ENCODE measurements around the gene ANP32E.

The ANP32E gene

DNA sequence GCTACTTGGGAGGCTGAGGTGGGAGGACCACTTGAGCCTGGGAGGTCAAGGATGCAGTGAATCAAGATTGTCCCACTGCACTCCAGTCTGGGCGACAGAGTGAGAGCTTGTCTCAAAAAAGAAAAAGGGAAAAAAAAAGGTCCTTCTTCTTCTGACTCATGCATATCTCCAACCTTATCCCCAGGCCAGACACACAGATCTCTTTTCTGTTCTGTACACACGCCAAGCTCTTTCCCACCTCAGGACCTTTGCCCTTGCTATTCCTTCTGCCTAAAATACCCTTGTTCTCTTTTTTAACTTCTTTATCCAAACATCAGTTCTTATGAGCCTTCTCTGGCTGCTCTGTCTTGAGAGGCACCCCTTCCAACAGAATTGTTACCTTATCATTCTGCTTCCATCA, 64.1 kb downstream of the ANP32E start (continued):
- TF ChIP-seq, protein P1, sequence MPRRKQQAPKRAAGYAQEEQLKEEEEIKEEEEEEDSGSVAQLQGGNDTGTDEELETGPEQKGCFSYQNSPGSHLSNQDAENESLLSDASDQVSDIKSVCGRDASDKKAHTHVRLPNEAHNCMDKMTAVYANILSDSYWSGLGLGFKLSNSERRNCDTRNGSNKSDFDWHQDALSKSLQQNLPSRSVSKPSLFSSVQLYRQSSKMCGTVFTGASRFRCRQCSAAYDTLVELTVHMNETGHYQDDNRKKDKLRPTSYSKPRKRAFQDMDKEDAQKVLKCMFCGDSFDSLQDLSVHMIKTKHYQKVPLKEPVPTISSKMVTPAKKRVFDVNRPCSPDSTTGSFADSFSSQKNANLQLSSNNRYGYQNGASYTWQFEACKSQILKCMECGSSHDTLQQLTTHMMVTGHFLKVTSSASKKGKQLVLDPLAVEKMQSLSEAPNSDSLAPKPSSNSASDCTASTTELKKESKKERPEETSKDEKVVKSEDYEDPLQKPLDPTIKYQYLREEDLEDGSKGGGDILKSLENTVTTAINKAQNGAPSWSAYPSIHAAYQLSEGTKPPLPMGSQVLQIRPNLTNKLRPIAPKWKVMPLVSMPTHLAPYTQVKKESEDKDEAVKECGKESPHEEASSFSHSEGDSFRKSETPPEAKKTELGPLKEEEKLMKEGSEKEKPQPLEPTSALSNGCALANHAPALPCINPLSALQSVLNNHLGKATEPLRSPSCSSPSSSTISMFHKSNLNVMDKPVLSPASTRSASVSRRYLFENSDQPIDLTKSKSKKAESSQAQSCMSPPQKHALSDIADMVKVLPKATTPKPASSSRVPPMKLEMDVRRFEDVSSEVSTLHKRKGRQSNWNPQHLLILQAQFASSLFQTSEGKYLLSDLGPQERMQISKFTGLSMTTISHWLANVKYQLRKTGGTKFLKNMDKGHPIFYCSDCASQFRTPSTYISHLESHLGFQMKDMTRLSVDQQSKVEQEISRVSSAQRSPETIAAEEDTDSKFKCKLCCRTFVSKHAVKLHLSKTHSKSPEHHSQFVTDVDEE (CRISPR knock-in tag; IDR thresholded peaks at IDR 0.05) = no peak
- TF ChIP-seq, protein P2, sequence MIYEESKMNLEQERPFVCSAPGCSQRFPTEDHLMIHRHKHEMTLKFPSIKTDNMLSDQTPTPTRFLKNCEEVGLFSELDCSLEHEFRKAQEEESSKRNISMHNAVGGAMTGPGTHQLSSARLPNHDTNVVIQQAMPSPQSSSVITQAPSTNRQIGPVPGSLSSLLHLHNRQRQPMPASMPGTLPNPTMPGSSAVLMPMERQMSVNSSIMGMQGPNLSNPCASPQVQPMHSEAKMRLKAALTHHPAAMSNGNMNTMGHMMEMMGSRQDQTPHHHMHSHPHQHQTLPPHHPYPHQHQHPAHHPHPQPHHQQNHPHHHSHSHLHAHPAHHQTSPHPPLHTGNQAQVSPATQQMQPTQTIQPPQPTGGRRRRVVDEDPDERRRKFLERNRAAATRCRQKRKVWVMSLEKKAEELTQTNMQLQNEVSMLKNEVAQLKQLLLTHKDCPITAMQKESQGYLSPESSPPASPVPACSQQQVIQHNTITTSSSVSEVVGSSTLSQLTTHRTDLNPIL (CRISPR knock-in tag; IDR thresholded peaks at IDR 0.05; ENCODE audit: low read depth) = no peak
- TF ChIP-seq TOX (CRISPR knock-in tag; IDR thresholded peaks at IDR 0.05; ENCODE audit: borderline replicate concordance) = no peak
- TF ChIP-seq ZNF70 (CRISPR knock-in tag; IDR thresholded peaks at IDR 0.05) = no peak
- TF ChIP-seq ESRRG (CRISPR knock-in tag; IDR thresholded peaks at IDR 0.05) = no peak
- no peak for TF ChIP-seq RARB (CRISPR knock-in tag; IDR thresholded peaks at IDR 0.05)

DNA sequence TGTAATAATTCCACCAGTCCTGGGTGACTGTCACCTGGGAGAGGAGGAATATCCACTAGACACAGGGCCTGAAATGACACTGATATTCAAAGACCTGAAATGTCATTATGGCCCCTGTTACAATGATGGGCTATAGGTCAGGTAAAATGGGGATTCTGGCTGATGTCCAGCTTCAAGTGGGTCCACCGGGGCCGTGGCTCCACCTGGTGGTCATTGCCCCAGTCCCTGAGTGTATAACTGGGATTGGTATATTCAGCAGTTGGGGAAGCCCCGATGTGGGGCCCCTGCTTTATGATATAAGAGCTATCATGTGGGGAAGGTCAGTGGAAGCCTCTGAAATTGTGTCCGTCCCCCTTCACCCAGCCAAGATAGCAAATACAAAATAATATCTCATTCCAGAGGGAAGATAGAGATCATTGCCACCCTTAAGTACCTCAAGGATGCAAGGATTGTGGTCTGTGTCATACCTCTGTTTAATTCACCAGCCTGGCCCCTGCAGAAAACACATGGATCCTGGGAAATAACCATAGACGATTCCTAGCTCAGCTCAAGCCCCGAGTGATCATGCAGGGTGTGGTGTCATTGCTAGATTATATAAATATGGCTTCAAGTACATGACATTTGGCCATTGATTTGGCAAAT, 66.8 kb downstream of the ANP32E start:
- TF ChIP-seq, protein P2 (CRISPR knock-in tag; IDR thresholded peaks at IDR 0.05; ENCODE audit: low read depth) = no peak
- TF ChIP-seq, protein P3, sequence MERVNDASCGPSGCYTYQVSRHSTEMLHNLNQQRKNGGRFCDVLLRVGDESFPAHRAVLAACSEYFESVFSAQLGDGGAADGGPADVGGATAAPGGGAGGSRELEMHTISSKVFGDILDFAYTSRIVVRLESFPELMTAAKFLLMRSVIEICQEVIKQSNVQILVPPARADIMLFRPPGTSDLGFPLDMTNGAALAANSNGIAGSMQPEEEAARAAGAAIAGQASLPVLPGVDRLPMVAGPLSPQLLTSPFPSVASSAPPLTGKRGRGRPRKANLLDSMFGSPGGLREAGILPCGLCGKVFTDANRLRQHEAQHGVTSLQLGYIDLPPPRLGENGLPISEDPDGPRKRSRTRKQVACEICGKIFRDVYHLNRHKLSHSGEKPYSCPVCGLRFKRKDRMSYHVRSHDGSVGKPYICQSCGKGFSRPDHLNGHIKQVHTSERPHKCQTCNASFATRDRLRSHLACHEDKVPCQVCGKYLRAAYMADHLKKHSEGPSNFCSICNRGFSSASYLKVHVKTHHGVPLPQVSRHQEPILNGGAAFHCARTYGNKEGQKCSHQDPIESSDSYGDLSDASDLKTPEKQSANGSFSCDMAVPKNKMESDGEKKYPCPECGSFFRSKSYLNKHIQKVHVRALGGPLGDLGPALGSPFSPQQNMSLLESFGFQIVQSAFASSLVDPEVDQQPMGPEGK (CRISPR knock-in tag; IDR thresholded peaks at IDR 0.05; ENCODE audit: borderline replicate concordance) = no peak
- TF ChIP-seq CSDC2 (CRISPR knock-in tag; IDR thresholded peaks at IDR 0.05) = no peak
- no peak for TF ChIP-seq ZC3H10 (CRISPR knock-in tag; IDR thresholded peaks at IDR 0.05)
- ATAC-seq = peak; percentile 84

All from SK-N-SH treated with all-trans-retinoic acid at 6 μM for 48 hours (cell line).